ENCODE measurements around the gene HIVEP2. TPM values are rescaled to one million over a fixed set of nuclear protein-coding genes. Genes with fewer than 3 reads are reported as not detected.

HIVEP2 gene
- total and polyA plus RNA-seq, 2 donors (not counting 1 experiment from before 2014, with no cell fraction given), result 5.8 to 31.9 TPM

GRCh38 chr6:142827369-142827768 lies 117.6 kb downstream of the HIVEP2 start:
- H3K9ac ChIP-seq (ENCODE audit: low read length), result no peak overlapping the region
- CTCF ChIA-PET, result interaction anchor here (1.0 kb wide), 1 partner anchor 18 kb away, joined by 4 read pairs; no protein-coding TSS in a partner anchor

GRCh38 chr6:142825760-142826159 lies 119.2 kb downstream of the HIVEP2 start:
- Mint-ChIP-seq H3K4me3 (no peak overlapping the region), H3K4me1 (peaks cover 45% of the 10 kb centered on the region), H3K27ac (no peak overlapping the region), H3K9me3 (ENCODE audit: insufficient read depth) (no peaks in the 10 kb centered on the region), H3K27me3 (no peaks in the 10 kb centered on the region)
- H3K36me3 ChIP-seq (replicated peaks in 1 of 2; ENCODE audit: control extremely low read depth in 1 of 2, control insufficient read depth in 1 of 2, extremely low read depth in 1 of 2, insufficient read depth in 2 of 2, low read length in 1 of 2), result peaks cover 0 to 1% of the 10 kb centered on the region in 2 experiments
- intact Hi-C loops (cut with micrococcal nuclease), result no loop called here
- ChIA-PET CTCF (interaction anchor here (0.8 to 1.4 kb wide), 2 partner anchors 18 kb away, joined by 3 to 4 read pairs; no protein-coding TSS in a partner anchor), POLR2A (no interaction called here)
- TF ChIP-seq, protein P1, sequence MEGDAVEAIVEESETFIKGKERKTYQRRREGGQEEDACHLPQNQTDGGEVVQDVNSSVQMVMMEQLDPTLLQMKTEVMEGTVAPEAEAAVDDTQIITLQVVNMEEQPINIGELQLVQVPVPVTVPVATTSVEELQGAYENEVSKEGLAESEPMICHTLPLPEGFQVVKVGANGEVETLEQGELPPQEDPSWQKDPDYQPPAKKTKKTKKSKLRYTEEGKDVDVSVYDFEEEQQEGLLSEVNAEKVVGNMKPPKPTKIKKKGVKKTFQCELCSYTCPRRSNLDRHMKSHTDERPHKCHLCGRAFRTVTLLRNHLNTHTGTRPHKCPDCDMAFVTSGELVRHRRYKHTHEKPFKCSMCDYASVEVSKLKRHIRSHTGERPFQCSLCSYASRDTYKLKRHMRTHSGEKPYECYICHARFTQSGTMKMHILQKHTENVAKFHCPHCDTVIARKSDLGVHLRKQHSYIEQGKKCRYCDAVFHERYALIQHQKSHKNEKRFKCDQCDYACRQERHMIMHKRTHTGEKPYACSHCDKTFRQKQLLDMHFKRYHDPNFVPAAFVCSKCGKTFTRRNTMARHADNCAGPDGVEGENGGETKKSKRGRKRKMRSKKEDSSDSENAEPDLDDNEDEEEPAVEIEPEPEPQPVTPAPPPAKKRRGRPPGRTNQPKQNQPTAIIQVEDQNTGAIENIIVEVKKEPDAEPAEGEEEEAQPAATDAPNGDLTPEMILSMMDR (IDR thresholded peaks at IDR 0.05), result no peak
- no peak for TF ChIP-seq EZH2 (IDR thresholded peaks at IDR 0.05; ENCODE audit: borderline replicate concordance, insufficient read depth, low read depth, low read length, poor library complexity, severe bottlenecking)
- H4K20me1 ChIP-seq (ENCODE audit: control insufficient read depth, insufficient read depth, low read length, poor library complexity, severe bottlenecking), result no peaks in the 10 kb centered on the region
- H3K9ac ChIP-seq (ENCODE audit: low read length), result no peak overlapping the region
- WGBS (ENCODE audit: insufficient coverage), result no CpG with 5 or more reads among the region's 1 CpG
- ATAC-seq (ENCODE audit: low read depth) (no peak), DNase-seq (no peak)
- H3K27ac ChIP-seq (ENCODE audit: low read length in 2 of 2), result no peak overlapping the region
- peaks cover 32% of the 10 kb centered on the region for H3K79me2 ChIP-seq (ENCODE audit: control insufficient read depth, insufficient read depth, low read length)
- peaks cover 17 to 19% of the 10 kb centered on the region in 2 donors for H3K4me1 ChIP-seq (ENCODE audit: control insufficient read depth in 2 of 2, insufficient read depth in 2 of 2, low read length in 2 of 2)
- H3K4me3 ChIP-seq (ENCODE audit: control extremely low read depth in 1 of 5, extremely low read depth in 1 of 5, insufficient read depth in 1 of 5, low read depth in 2 of 5, low read length in 4 of 5), result no peak overlapping the region
- no peaks in the 10 kb centered on the region for H3K27me3 ChIP-seq (replicated peaks in 1 of 4; ENCODE audit: control extremely low read depth in 1 of 4, control insufficient read depth in 3 of 4, insufficient read depth in 4 of 4, low read length in 3 of 4)
- no peak overlapping the region for H3K4me2 ChIP-seq (replicated peaks; ENCODE audit: low read depth, low read length, poor library complexity, severe bottlenecking)
- H2AFZ ChIP-seq (ENCODE audit: insufficient read depth, low read depth, low read length, poor library complexity, severe bottlenecking), result no peak overlapping the region
- peaks cover 0 to 6% (median 0%) of the 10 kb centered on the region in 3 donors for H3K9me3 ChIP-seq (ENCODE audit: control extremely low read depth in 1 of 3, control insufficient read depth in 2 of 3, insufficient read depth in 1 of 3, low read length in 2 of 3)

More at GRCh38 chr6:142827369-142827768, 117.6 kb downstream of the HIVEP2 start:
- Histone ChIP-seq H4K20me1 (ENCODE audit: control insufficient read depth, insufficient read depth, low read length, poor library complexity, severe bottlenecking) (no peaks in the 10 kb centered on the region), H3K36me3 (replicated peaks in 1 of 2; ENCODE audit: control extremely low read depth in 1 of 2, control insufficient read depth in 1 of 2, extremely low read depth in 1 of 2, insufficient read depth in 2 of 2, low read length in 1 of 2) (peaks cover 0 to 3% of the 10 kb centered on the region in 2 experiments), H3K79me2 (ENCODE audit: control insufficient read depth, insufficient read depth, low read length) (peaks cover 43% of the 10 kb centered on the region), H3K9me3 (ENCODE audit: control extremely low read depth in 1 of 3, control insufficient read depth in 2 of 3, insufficient read depth in 1 of 3, low read length in 2 of 3) (peaks cover 0 to 6% (median 0%) of the 10 kb centered on the region in 3 donors), H3K27ac (ENCODE audit: low read length in 2 of 2) (no peak overlapping the region), H3K4me3 (ENCODE audit: control extremely low read depth in 1 of 5, extremely low read depth in 1 of 5, insufficient read depth in 1 of 5, low read depth in 2 of 5, low read length in 4 of 5) (no peak overlapping the region), H3K4me1 (ENCODE audit: control insufficient read depth in 2 of 2, insufficient read depth in 2 of 2, low read length in 2 of 2) (peaks cover 5% of the 10 kb centered on the region in 2 donors), H3K27me3 (replicated peaks in 1 of 4; ENCODE audit: control extremely low read depth in 1 of 4, control insufficient read depth in 3 of 4, insufficient read depth in 4 of 4, low read length in 3 of 4) (no peaks in the 10 kb centered on the region), H3K4me2 (replicated peaks; ENCODE audit: low read depth, low read length, poor library complexity, severe bottlenecking) (no peak overlapping the region), H2AFZ (ENCODE audit: insufficient read depth, low read depth, low read length, poor library complexity, severe bottlenecking) (no peak overlapping the region)
- no peaks in the 10 kb centered on the region for H3K9me3 Mint-ChIP-seq (ENCODE audit: insufficient read depth)
- H3K4me3 Mint-ChIP-seq, result no peak overlapping the region
- DNase-seq (no peak), ATAC-seq (ENCODE audit: low read depth) (no peak)
- intact Hi-C loops (cut with micrococcal nuclease), result no loop called here
- WGBS (ENCODE audit: insufficient coverage), result 85% methylated on average over 6 of the region's 7 CpGs
- H3K27ac Mint-ChIP-seq, result no peak overlapping the region
- POLR2A ChIA-PET, result no interaction called here
- H3K27me3 Mint-ChIP-seq, result no peaks in the 10 kb centered on the region
- H3K4me1 Mint-ChIP-seq, result peaks cover 29% of the 10 kb centered on the region
- no peak for TF ChIP-seq EZH2 (IDR thresholded peaks at IDR 0.05; ENCODE audit: borderline replicate concordance, insufficient read depth, low read depth, low read length, poor library complexity, severe bottlenecking)
- TF ChIP-seq, protein P1 (IDR thresholded peaks at IDR 0.05), result no peak
